HFFc6 (cell line): Measurements from ENCODE around the gene POR. TPM values are rescaled to one million over a fixed set of nuclear protein-coding genes. Genes with fewer than 3 reads are reported as not detected.

Experiments
- DNase-seq: peaks from one replicate; pipeline ENCODE4 v3.0.0-alpha.2; 2018
- H3K27ac Mint-ChIP-seq: 2 replicates; pipeline ENCODE4 v1.8.0; 2020; ENCODE audit warnings: mild to moderate bottlenecking, mixed read lengths
- H3K27me3 Mint-ChIP-seq: 2 replicates; pipeline ENCODE4 v1.8.0; 2021; ENCODE audit warnings: mild to moderate bottlenecking, moderate library complexity, mixed read lengths; ENCODE audit not compliant: insufficient read depth
- H3K36me3 Mint-ChIP-seq: 2 replicates; pipeline ENCODE4 v1.8.0; 2021; ENCODE audit warnings: low read depth, mixed read lengths
- H3K4me1 Mint-ChIP-seq: 2 replicates; pipeline ENCODE4 v1.8.0; 2020; ENCODE audit warnings: low read depth, mixed read lengths
- H3K4me3 Mint-ChIP-seq: 2 replicates; pipeline ENCODE4 v1.8.0; 2020; ENCODE audit warnings: mild to moderate bottlenecking, moderate library complexity, mixed read lengths
- H3K9me3 Mint-ChIP-seq: 2 replicates; pipeline ENCODE4 v1.8.0; 2020; ENCODE audit warnings: mild to moderate bottlenecking, mixed read lengths
- total RNA-seq, 6 experiments: library from RNA; stranded (reverse); fragmentation: NEBNext Ultra II Directional; extraction: Animal tissue kit (Norgen Biotek cat#: 25700); gene quantifications; 2 replicates in 1 of 6; 3 replicates in 5 of 6; pipeline ENCODE4 v1.2.3, GENCODE V29; 2021
- TF ChIP-seq, protein P1 (sequence below): fragments of 200-600 bp; sonication (generic); IDR thresholded peaks from 2 replicates; pipeline ENCODE4 v1.5.0; 2021; ENCODE audit warnings: antibody characterized with exemption, mild to moderate bottlenecking

POR gene
- total RNA-seq, 6 experiments from 2014 or later = 48.2 to 69.3 (median 49.4) TPM

GRCh38 chr7:75971309-75971960 lies 56.5 kb downstream of the POR start:
- TF ChIP-seq, protein P1, sequence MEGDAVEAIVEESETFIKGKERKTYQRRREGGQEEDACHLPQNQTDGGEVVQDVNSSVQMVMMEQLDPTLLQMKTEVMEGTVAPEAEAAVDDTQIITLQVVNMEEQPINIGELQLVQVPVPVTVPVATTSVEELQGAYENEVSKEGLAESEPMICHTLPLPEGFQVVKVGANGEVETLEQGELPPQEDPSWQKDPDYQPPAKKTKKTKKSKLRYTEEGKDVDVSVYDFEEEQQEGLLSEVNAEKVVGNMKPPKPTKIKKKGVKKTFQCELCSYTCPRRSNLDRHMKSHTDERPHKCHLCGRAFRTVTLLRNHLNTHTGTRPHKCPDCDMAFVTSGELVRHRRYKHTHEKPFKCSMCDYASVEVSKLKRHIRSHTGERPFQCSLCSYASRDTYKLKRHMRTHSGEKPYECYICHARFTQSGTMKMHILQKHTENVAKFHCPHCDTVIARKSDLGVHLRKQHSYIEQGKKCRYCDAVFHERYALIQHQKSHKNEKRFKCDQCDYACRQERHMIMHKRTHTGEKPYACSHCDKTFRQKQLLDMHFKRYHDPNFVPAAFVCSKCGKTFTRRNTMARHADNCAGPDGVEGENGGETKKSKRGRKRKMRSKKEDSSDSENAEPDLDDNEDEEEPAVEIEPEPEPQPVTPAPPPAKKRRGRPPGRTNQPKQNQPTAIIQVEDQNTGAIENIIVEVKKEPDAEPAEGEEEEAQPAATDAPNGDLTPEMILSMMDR = no peak
- H3K27ac Mint-ChIP-seq = no peak overlapping the region
- H3K4me1 Mint-ChIP-seq = peaks cover 5% of the 10 kb centered on the region
- DNase-seq = no peak
- H3K4me3 Mint-ChIP-seq = no peak overlapping the region
- H3K9me3 Mint-ChIP-seq = no peaks in the 10 kb centered on the region
- peaks cover 4% of the 10 kb centered on the region; the same call in 1 of the 2 replicates for H3K36me3 Mint-ChIP-seq
- H3K27me3 Mint-ChIP-seq = no peaks in the 10 kb centered on the region

- TF ChIP-seq, protein P1 = peak; percentile 52
- Mint-ChIP-seq H3K27ac (no peak overlapping the region), H3K27me3 (no peaks in the 10 kb centered on the region), H3K4me1 (no peaks in the 10 kb centered on the region), H3K4me3 (no peak overlapping the region), H3K36me3 (peaks cover 4% of the 10 kb centered on the region; the same call in 1 of the 2 replicates), H3K9me3 (no peaks in the 10 kb centered on the region)
- no peak for DNase-seq
Measured at GRCh38 chr7:75971961-75972763, 57.2 kb downstream of the POR start.

GRCh38 chr7:75977743-75978142 lies 62.8 kb downstream of the POR start:
- no peak for DNase-seq
- Mint-ChIP-seq H3K27me3 (peaks cover 11% of the 10 kb centered on the region), H3K27ac (no peak overlapping the region), H3K4me3 (no peak overlapping the region), H3K4me1 (no peaks in the 10 kb centered on the region), H3K36me3 (peaks cover 8% of the 10 kb centered on the region), H3K9me3 (no peaks in the 10 kb centered on the region)
- TF ChIP-seq, protein P1 = no peak

DNA sequence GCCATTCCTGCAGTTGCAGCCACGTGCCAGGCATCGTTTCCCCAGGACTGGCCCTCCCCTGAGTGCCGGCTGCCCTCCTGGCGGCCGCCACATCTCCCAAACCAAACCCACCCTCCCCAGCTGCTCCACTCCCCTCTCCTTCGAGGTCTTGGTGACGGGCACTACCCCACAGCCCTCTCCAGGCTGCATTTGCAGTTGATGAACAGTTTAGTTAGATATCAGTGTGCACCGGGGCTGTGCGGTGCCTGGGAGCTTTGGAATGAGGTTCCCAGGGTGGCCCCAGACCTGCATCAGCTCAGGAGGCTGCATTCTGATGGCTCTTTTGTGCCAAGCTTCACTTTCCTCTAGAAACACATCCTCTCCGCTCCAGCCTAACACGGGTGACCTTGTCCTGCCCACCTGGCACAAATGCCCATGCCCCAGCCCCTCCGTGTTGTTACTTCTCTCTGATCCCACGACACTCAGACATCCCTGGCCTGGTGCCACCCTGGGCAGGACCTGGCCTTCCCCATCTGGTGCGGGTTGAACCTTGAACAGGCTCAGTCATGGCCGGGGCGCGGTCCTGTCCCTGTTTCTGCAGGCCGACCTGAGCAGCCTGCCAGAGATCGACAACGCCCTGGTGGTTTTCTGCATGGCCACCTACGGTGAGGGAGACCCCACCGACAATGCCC lies 64.9 kb downstream of the POR start:
- Mint-ChIP-seq H3K4me1 (no peaks in the 10 kb centered on the region), H3K9me3 (no peaks in the 10 kb centered on the region), H3K36me3 (peaks cover 4% of the 10 kb centered on the region; the same call in 1 of the 2 replicates), H3K27ac (no peak overlapping the region), H3K27me3 (peaks cover 13% of the 10 kb centered on the region), H3K4me3 (no peak overlapping the region)
- TF ChIP-seq, protein P1 = no peak
- no peak for DNase-seq

- H3K4me3 Mint-ChIP-seq = no peak overlapping the region
- no peaks in the 10 kb centered on the region for H3K4me1 Mint-ChIP-seq
- peaks cover 4% of the 10 kb centered on the region; the same call in 1 of the 2 replicates for H3K36me3 Mint-ChIP-seq
- no peak overlapping the region for H3K27ac Mint-ChIP-seq
- no peaks in the 10 kb centered on the region for H3K9me3 Mint-ChIP-seq
- DNase-seq = no peak
- H3K27me3 Mint-ChIP-seq = peaks cover 13% of the 10 kb centered on the region
- TF ChIP-seq, protein P1 = no peak
Measured at GRCh38 chr7:75980430-75981202, 65.7 kb downstream of the POR start.
